ENCODE measurements around the gene XPO6.

Gene XPO6

DNA sequence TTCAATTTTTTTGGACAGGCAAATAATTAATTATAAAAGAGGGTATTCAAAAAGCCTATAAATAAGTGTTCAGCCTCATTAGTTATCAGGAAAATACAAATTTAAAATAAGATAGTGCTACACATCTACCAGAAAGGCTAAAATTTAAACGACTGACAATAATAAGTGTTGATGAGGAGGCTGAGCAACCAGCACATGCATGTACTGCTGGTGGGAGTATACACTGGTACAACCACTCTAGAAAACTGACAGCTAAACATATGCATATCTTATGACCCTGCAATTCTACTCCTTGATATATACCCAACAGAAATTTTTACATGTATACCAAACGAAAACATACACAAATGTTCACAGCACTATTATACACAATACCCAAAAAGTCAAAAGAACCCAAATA lies 27.1 kb downstream of the XPO6 start:
- no peak for DNase-seq (ENCODE audit: low read depth in 1 of 2, low spot score in 1 of 2)
- Histone ChIP-seq H3K27me3 (ENCODE audit: insufficient read depth, poor library complexity, severe bottlenecking) (no peaks in the 10 kb centered on the region), H3K27ac (replicated peaks) (no peak overlapping the region), H3K4me3 (replicated peaks; ENCODE audit: insufficient read depth, low read length) (no peak overlapping the region)
- TF ChIP-seq POLR2AphosphoS5 (IDR thresholded peaks at IDR 0.05; ENCODE audit: low read depth) = no peak
- no peak for TF ChIP-seq SPI1 (IDR thresholded peaks at IDR 0.05; ENCODE audit: borderline replicate concordance, low read depth)
- TF ChIP-seq, protein P1, sequence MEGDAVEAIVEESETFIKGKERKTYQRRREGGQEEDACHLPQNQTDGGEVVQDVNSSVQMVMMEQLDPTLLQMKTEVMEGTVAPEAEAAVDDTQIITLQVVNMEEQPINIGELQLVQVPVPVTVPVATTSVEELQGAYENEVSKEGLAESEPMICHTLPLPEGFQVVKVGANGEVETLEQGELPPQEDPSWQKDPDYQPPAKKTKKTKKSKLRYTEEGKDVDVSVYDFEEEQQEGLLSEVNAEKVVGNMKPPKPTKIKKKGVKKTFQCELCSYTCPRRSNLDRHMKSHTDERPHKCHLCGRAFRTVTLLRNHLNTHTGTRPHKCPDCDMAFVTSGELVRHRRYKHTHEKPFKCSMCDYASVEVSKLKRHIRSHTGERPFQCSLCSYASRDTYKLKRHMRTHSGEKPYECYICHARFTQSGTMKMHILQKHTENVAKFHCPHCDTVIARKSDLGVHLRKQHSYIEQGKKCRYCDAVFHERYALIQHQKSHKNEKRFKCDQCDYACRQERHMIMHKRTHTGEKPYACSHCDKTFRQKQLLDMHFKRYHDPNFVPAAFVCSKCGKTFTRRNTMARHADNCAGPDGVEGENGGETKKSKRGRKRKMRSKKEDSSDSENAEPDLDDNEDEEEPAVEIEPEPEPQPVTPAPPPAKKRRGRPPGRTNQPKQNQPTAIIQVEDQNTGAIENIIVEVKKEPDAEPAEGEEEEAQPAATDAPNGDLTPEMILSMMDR (IDR thresholded peaks at IDR 0.05; ENCODE audit: insufficient read depth, low read length) = no peak
- TF ChIP-seq GABPA (IDR thresholded peaks at IDR 0.05; ENCODE audit: low read depth) = no peak
- TF ChIP-seq, protein P2, sequence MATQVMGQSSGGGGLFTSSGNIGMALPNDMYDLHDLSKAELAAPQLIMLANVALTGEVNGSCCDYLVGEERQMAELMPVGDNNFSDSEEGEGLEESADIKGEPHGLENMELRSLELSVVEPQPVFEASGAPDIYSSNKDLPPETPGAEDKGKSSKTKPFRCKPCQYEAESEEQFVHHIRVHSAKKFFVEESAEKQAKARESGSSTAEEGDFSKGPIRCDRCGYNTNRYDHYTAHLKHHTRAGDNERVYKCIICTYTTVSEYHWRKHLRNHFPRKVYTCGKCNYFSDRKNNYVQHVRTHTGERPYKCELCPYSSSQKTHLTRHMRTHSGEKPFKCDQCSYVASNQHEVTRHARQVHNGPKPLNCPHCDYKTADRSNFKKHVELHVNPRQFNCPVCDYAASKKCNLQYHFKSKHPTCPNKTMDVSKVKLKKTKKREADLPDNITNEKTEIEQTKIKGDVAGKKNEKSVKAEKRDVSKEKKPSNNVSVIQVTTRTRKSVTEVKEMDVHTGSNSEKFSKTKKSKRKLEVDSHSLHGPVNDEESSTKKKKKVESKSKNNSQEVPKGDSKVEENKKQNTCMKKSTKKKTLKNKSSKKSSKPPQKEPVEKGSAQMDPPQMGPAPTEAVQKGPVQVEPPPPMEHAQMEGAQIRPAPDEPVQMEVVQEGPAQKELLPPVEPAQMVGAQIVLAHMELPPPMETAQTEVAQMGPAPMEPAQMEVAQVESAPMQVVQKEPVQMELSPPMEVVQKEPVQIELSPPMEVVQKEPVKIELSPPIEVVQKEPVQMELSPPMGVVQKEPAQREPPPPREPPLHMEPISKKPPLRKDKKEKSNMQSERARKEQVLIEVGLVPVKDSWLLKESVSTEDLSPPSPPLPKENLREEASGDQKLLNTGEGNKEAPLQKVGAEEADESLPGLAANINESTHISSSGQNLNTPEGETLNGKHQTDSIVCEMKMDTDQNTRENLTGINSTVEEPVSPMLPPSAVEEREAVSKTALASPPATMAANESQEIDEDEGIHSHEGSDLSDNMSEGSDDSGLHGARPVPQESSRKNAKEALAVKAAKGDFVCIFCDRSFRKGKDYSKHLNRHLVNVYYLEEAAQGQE (IDR thresholded peaks at IDR 0.05; ENCODE audit: insufficient replicate concordance, low read depth) = no peak

DNA sequence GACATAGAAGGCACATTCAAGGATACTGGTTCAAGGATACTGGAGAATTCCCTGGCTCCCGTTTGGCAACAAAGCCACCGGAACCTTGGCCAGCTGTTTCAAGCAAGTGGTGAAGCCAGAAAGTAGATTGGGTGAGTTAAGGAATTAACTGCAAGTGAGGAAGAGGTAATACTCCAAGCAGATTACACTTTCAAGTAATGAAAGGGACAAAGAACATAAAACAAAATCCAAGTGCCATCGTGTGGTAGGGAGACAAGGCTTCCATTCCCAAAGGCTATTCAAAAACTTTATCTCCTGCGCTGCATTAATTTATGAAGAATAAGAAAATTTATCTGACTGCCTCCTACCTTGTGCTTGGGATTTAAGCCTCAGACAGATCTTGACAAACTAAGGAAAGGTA lies 27.8 kb downstream of the XPO6 start:
- 0 out of 2 replicates have a peak overlapping the region, but pooled peaks have one; percentile 7 for H3K27ac ChIP-seq (replicated peaks)
- TF ChIP-seq, protein P1 (IDR thresholded peaks at IDR 0.05; ENCODE audit: insufficient read depth, low read length) = no peak
- TF ChIP-seq SPI1 (IDR thresholded peaks at IDR 0.05; ENCODE audit: borderline replicate concordance, low read depth) (no peak), POLR2AphosphoS5 (IDR thresholded peaks at IDR 0.05; ENCODE audit: low read depth) (no peak), GABPA (IDR thresholded peaks at IDR 0.05; ENCODE audit: low read depth) (no peak)
- TF ChIP-seq, protein P2 (IDR thresholded peaks at IDR 0.05; ENCODE audit: insufficient replicate concordance, low read depth) = no peak
- DNase-seq (ENCODE audit: low read depth in 1 of 2, low spot score in 1 of 2) = no peak

DNA sequence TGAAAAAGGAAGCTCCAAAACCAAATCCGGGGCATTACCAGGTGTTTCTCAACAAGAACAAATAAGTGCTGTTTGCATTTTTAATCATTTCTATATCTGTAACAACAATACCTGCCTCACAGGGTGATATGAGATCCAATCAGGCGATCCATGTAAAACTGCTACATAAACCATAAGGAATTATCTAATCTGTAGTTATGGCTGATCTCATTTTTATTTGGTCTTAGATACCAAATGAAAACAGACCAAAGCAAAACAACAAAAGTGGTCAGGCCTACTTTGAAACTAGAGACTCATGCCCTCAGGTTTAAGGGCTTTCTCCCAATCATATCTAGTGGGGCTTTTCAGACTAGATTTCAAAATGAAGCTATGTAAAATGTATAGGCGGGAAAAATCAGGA lies 28.3 kb downstream of the XPO6 start:
- DNase-seq (ENCODE audit: low read depth in 1 of 2, low spot score in 1 of 2) = no peak
- Histone ChIP-seq H3K27ac (replicated peaks) (0 out of 2 replicates have a peak overlapping the region, but pooled peaks have one; percentile 7), H3K27me3 (ENCODE audit: insufficient read depth, poor library complexity, severe bottlenecking) (no peaks in the 10 kb centered on the region), H3K4me3 (replicated peaks; ENCODE audit: insufficient read depth, low read length) (no peak overlapping the region)
- no peak for TF ChIP-seq POLR2AphosphoS5 (IDR thresholded peaks at IDR 0.05; ENCODE audit: low read depth)
- TF ChIP-seq, protein P1 (IDR thresholded peaks at IDR 0.05; ENCODE audit: insufficient read depth, low read length) = no peak
- no peak for TF ChIP-seq GABPA (IDR thresholded peaks at IDR 0.05; ENCODE audit: low read depth)
- no peak for TF ChIP-seq SPI1 (IDR thresholded peaks at IDR 0.05; ENCODE audit: borderline replicate concordance, low read depth)
- TF ChIP-seq, protein P2 (IDR thresholded peaks at IDR 0.05; ENCODE audit: insufficient replicate concordance, low read depth) = no peak

More for the DNA sequence above, 27.8 kb downstream of the XPO6 start:
- Histone ChIP-seq H3K27me3 (ENCODE audit: insufficient read depth, poor library complexity, severe bottlenecking) (no peaks in the 10 kb centered on the region), H3K4me3 (replicated peaks; ENCODE audit: insufficient read depth, low read length) (no peak overlapping the region)

All from HL-60 (cell line).